Sigmoid colon (tissue), 7 donors: ENCODE data around the gene ASMTL. TPM values are rescaled to one million over a fixed set of nuclear protein-coding genes. Genes with fewer than 3 reads are reported as not detected.

Experiments used
- DNase-seq: peaks from one replicate; pipeline ENCODE4 v3.0.0-alpha.2; 2019
- H3K27ac ChIP-seq, 4 donors: fragments of 200-600 bp; sonication (generic); one replicate each; pipeline ENCODE4 v1.5.1; 2016 to 2019; ENCODE audit warnings: mild to moderate bottlenecking in 1 of 4
- H3K27me3 ChIP-seq, 3 donors: fragments of 200-600 bp; sonication (generic); one replicate each; pipeline ENCODE4 v1.5.1; 2019; ENCODE audit warnings: mild to moderate bottlenecking in 1 of 3
- H3K36me3 ChIP-seq, 4 donors: fragments of 200-600 bp; sonication (generic); one replicate each; pipeline ENCODE4 v1.5.1; 2016 to 2019
- H3K4me1 ChIP-seq, 4 donors: fragments of 200-600 bp; sonication (generic); one replicate each; pipeline ENCODE4 v1.5.1; 2017 to 2019
- H3K4me3 ChIP-seq, 4 donors: fragments of 200-600 bp; sonication (generic); one replicate each; pipeline ENCODE4 v1.5.1; 2017 to 2019; ENCODE audit warnings: mild to moderate bottlenecking in 2 of 4, moderate library complexity in 1 of 4
- H3K9me3 ChIP-seq, 4 donors: fragments of 200-600 bp in 3 of 4; sonication (generic) in 3 of 4; one replicate each; pipeline versions ENCODE4 v1.5.1 to v1.6.1; 2013 to 2019
- CTCF ChIP-seq, 4 experiments: fragments of 450-650 bp in 3 of 4; fragments of 200-600 bp in 1 of 4; IDR thresholded peaks; one replicate each; pipeline ENCODE4 v1.5.1; 2016 to 2019; ENCODE audit warnings: antibody characterized with exemption in 4 of 4, mild to moderate bottlenecking in 3 of 4, moderate library complexity in 2 of 4
- EP300 ChIP-seq, 4 donors: sonication (generic); formaldehyde crosslinking; IDR thresholded peaks; one replicate each; pipeline ENCODE4 v1.6.1; 2017; ENCODE audit warnings: antibody characterized with exemption in 4 of 4
- POLR2A ChIP-seq, 2 donors: fragments of 450-650 bp; IDR thresholded peaks; one replicate each; pipeline ENCODE4 v1.6.1; 2016; ENCODE audit warnings: antibody characterized with exemption in 2 of 2, mild to moderate bottlenecking in 2 of 2, moderate library complexity in 2 of 2
- POLR2AphosphoS5 ChIP-seq, 4 donors: sonication (generic); formaldehyde crosslinking; IDR thresholded peaks; one replicate each; pipeline ENCODE4 v1.6.1; 2017; ENCODE audit warnings: antibody characterized with exemption in 4 of 4
- WGBS, 2 donors: extraction: QIAGEN DNeasy Blood & Tissue Kit; methylation state at CpG; one replicate each; pipeline ENCODE4 v1.1.7; 2013; 5-methylcytosine and 5-hydroxymethylcytosine counted together
- intact Hi-C: fragments of 100-400 bp; cut with DNase I; formaldehyde crosslinking; loops from one replicate; pipeline ENCODE4 v1.15.1; 2023
- polyA plus RNA-seq, 3 donors: library from polyadenylated mRNA; stranded (reverse); fragments of 200-250 nt; gene quantifications; one replicate each; pipeline ENCODE4 v1.2.3, GENCODE V29; 2013
- total RNA-seq, 4 donors: library from RNA; depleted of rRNA; stranded (reverse); fragments of >200 nt; gene quantifications; one replicate each; pipeline ENCODE4 v1.1.0, GENCODE V29; 2016
- donor health status: healthy with polysubstance abuse.
- donor health status: Bipolar disorder and iron deficiency.
- donor health status: healthy.

The ASMTL gene
- total and polyA plus RNA-seq, 7 donors: 11.8 to 30.6 (median 24.0) TPM

- Histone ChIP-seq H3K4me3 (no peak overlapping the region), H3K4me1 (peaks cover 0 to 45% (median 42%) of the 10 kb centered on the region in 4 donors), H3K36me3 (peaks cover 44 to 80% (median 65%) of the 10 kb centered on the region in 4 donors), H3K27ac (no peak overlapping the region), H3K9me3 (no peaks in the 10 kb centered on the region), H3K27me3 (no peaks in the 10 kb centered on the region)
- intact Hi-C loops: no loop called here
- DNase-seq: peak; percentile 65
- WGBS, 2 donors: 91 to 93% methylated on average over 43 of the region's 43 CpGs
- no peak for TF ChIP-seq POLR2AphosphoS5 (IDR thresholded peaks at IDR 0.05)
- TF ChIP-seq EP300 (IDR thresholded peaks at IDR 0.05): no peak
- no peak for TF ChIP-seq POLR2A (IDR thresholded peaks at IDR 0.05)
- no peak for TF ChIP-seq CTCF (IDR thresholded peaks at IDR 0.05)
Observed at GRCh38 chrX:1387141-1387776, 65.5 kb downstream of the ASMTL start.

- intact Hi-C loops: no loop called here
- peak; percentile 64 for DNase-seq
- Histone ChIP-seq H3K4me1 (peaks cover 0 to 47% (median 42%) of the 10 kb centered on the region in 4 donors), H3K36me3 (peaks cover 44 to 80% (median 65%) of the 10 kb centered on the region in 4 donors), H3K4me3 (no peak overlapping the region), H3K27me3 (no peaks in the 10 kb centered on the region), H3K27ac (no peak overlapping the region), H3K9me3 (no peaks in the 10 kb centered on the region)
- WGBS, 2 donors: 93 to 96% methylated on average over 41 of the region's 41 CpGs
- TF ChIP-seq POLR2AphosphoS5 (IDR thresholded peaks at IDR 0.05) (peak in 1 of 4 donors; percentile 2), EP300 (IDR thresholded peaks at IDR 0.05) (no peak), POLR2A (IDR thresholded peaks at IDR 0.05) (no peak), CTCF (IDR thresholded peaks at IDR 0.05) (no peak)
Observed at GRCh38 chrX:1386338-1387127, 66.2 kb downstream of the ASMTL start.

- TF ChIP-seq CTCF (IDR thresholded peaks at IDR 0.05): no peak
- TF ChIP-seq POLR2A (IDR thresholded peaks at IDR 0.05): no peak
- TF ChIP-seq POLR2AphosphoS5 (IDR thresholded peaks at IDR 0.05): peak in 1 of 4 donors; percentile 2
- TF ChIP-seq EP300 (IDR thresholded peaks at IDR 0.05): no peak
- peak; percentile 53 for DNase-seq
- Histone ChIP-seq H3K27ac (no peak overlapping the region), H3K4me3 (no peak overlapping the region), H3K9me3 (no peaks in the 10 kb centered on the region), H3K4me1 (peaks cover 0 to 38% (median 37%) of the 10 kb centered on the region in 4 donors), H3K27me3 (no peaks in the 10 kb centered on the region), H3K36me3 (peaks cover 44 to 78% (median 65%) of the 10 kb centered on the region in 4 donors)
- intact Hi-C loops: no loop called here
- WGBS, 2 donors: 92 to 95% methylated on average over 36 of the region's 36 CpGs
Observed at GRCh38 chrX:1385253-1386223, 67.2 kb downstream of the ASMTL start.

GRCh38 chrX:1384658-1385252, 68.0 kb downstream of the ASMTL start:
- intact Hi-C loops: no loop called here
- no peaks in the 10 kb centered on the region for H3K9me3 ChIP-seq
- no peak overlapping the region for H3K27ac ChIP-seq
- 91 to 93% methylated on average over 18 of the region's 18 CpGs for WGBS, 2 donors
- peaks cover 44 to 70% (median 58%) of the 10 kb centered on the region in 4 donors for H3K36me3 ChIP-seq
- H3K27me3 ChIP-seq: no peaks in the 10 kb centered on the region
- no peak overlapping the region for H3K4me3 ChIP-seq
- DNase-seq: peak; percentile 60
- peaks cover 0 to 31% (median 29%) of the 10 kb centered on the region in 4 donors for H3K4me1 ChIP-seq
- TF ChIP-seq EP300 (IDR thresholded peaks at IDR 0.05) (no peak), POLR2A (IDR thresholded peaks at IDR 0.05) (no peak), POLR2AphosphoS5 (IDR thresholded peaks at IDR 0.05) (peak in 1 of 4 donors; percentile 3)
